Measurements from ENCODE around the gene GCK. TPM values are rescaled to one million over a fixed set of nuclear protein-coding genes. Genes with fewer than 3 reads are reported as not detected.
"Not testable (repeated sequence)": the region's sequence is repeated elsewhere in the genome, so short reads cannot be mapped to it uniquely, and the experiment has no call there.

Gene GCK
- total RNA-seq, 2 donors from 2014 or later = 0.51 to 0.81 TPM

DNA sequence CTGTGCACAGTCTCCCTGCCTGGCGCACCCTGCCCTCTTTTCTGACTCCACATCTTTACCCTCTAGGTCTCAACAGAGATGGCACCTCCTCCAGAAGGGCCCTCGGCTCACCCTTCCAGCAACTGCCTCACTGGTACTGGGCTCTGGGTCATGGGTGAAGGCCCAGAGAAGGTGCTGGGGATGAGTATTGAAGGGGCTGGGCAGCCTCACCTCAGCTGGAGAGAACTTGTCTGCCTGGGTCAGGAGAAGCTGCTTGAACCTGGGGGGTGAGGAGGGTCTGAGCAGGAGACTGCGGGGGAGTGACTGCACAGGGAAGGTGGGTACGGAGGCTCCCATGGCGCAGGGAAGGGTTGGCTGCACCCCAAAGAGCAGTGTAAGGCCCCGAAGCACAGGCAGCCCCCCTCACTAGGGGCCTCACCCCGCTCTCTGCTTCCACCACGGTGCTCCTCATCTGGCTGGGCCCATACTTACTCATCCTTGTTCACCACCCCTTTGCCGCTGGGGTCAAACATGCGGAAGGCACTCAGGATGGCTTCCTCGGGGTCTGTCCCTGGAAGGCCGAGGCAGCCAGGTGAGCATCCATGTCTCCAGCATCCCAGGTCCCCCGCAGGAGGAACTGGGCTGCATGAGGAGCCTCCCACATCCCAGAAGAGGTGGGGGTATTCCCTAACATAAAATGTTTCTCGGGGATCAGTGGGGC, 49.8 kb downstream of the GCK start:
- intact Hi-C loops (cut with DNase I) = loop anchor here in 1 of 2 donors (10.0 kb wide), 1 partner anchor 1635 kb away; no protein-coding TSS in a partner anchor
- DNase-seq (ENCODE audit: low spot score) = peak; percentile 43

DNA sequence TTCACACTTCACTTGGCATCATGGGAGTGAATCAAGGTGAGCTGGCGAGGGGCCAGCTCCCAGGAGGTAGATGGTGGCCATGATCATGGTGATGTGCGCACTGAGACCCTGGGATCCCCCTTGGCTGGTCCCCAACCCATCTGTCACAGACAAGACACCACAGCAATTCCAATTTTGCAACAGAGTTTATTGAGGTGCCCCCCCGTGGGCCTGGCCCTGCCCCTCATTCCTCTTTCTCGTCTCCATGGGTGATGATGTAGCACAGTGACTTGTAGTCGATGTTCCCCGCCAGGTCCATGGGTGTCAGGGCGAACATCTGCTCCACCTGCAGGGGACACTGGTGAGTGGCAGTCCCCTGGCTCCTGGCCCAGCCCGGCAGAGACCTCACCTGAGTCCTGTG, 50.5 kb downstream of the GCK start:
- no peak for DNase-seq (ENCODE audit: low spot score)
- intact Hi-C loops (cut with DNase I) = no loop called here

GRCh38 chr7:44136731-44137130, 52.5 kb downstream of the GCK start:
- no peak for DNase-seq (ENCODE audit: low spot score)
- intact Hi-C loops (cut with DNase I) = no loop called here

GRCh38 chr7:44134943-44135628, 54.2 kb downstream of the GCK start:
- intact Hi-C loops (cut with DNase I) = no loop called here
- no peak for DNase-seq (ENCODE audit: low spot score)

DNA sequence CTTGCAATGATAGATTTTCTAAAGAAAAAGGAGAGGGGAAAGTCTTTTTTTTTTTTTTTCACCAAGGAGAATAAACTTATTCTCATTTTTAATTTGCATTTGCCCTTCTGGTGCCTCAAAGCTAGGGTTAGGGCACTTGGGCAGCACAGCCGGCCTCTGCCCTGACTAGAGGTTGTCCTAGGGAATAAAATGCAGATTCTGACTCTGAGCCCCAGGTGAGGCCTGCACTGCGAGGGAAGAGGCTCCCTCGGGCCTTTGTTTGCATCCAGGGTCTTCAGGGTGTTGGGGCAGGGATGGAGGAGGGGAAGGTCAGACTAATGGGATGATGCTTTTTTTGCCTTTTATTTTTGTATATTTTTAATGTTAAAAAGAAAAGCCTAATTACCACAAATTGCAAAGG, 55.9 kb downstream of the GCK start:
- no peak for DNase-seq (ENCODE audit: low spot score)
- intact Hi-C loops (cut with DNase I) = no loop called here

DNA sequence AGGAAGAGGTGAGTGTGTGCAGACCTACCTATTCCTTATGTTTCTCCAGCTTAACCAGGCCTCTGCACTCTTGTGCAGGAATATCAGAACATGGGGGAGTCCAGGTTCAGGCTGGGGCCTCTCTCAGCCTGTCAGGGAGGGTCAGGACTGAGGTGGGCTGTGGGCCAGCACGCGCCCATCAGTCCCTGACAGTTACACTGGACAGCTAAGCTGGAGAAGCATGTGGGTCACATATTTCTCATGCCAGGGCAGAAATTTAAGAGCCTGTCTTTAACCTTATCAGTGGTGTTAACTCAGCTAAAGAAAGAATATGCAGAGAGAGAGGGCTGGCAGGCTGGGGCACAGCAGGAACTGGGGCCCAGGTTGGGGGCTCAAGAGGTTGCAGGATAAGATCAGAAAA, 57.2 kb downstream of the GCK start:
- DNase-seq (ENCODE audit: low spot score) = no peak
- intact Hi-C loops (cut with DNase I) = no loop called here

DNA sequence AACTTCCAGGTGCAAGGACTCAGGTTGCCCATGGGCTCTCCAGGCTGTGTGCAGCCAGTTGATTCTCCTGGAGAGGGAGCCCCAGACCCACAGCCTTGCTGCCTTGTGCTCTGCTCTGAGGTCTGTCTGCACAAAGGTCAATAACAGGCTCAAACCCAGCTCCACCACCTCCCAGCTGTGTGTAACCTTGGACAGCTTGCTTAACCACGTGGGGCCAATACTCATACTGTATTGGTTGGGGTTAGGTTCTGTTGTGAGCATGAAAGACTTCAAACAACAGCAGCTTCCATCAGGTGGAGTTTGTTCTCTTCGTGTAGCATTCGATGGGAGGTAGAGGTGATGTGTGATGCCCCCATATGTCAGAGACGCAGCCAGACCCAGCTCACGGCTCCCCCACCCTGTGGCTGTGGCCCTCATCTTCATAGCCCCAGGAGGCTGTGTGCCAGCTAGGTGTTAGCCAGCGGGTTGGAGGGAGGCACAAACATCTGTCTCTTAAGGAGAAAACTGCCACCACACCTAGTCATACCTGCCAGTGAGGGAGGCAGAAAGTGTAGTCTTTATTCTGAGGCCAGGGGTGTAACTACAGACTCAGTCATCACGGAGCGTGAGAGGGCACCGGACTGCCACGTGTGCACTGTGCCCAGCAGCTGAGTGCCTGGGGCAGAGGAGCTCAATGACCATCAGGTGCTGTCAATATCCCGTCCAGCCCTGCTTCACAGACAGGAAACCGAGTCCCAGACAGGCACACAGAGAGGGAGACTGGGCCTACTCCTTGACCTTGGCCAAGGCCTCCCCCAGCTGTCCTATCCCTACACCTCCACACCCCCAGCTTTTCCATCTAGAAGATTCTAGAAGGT, 57.8 kb downstream of the GCK start:
- intact Hi-C loops (cut with DNase I) = no loop called here
- no peak for DNase-seq (ENCODE audit: low spot score)

DNA sequence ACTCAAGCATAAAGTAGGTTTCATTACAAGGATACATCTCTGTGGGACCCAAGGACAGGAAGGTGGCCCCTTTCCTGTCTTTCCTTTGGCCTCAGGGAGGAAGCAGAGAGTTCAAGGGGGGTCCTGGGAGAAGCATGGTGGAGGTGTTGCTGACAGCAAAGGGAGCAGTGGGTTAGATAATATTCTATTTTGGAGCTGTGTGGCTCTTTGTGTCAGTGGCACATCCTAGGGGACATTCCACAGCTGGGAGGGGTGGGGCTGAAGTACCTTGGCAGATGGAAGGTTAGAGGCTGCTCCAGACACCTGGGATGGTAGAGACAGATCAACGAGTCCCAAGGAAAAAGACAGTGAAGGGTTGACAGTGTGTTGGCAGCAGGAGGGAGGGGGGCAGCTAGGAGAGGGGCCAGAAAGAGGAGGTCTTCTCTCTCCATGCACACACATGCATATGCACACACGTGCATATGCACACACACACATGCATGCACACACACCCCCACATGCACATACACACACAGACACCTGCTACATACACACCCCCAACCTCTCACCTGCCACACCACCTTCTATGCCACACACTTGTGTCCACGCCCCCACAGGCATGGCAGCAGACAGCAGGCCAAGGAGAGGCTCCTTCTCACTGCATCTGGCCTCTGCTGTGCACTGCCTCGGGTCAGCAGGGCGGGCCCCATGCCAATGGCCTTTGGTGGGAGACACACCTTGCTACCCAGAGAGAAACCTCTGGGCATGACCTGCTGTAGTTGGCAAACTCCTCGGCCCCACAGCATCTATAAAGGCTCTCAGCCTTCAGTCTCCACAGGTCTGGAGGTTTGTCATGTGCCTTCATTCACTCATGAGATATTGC, 60.3 kb downstream of the GCK start:
- intact Hi-C loops (cut with DNase I) = loop anchor here in 1 of 2 donors (5.0 kb wide), 1 partner anchor 62 kb away; the partner anchor contains the start of gene PGAM2
- no peak for DNase-seq (ENCODE audit: low spot score)

GRCh38 chr7:44127161-44127560, 62.1 kb downstream of the GCK start:
- intact Hi-C loops (cut with DNase I) = loop anchor here in 1 of 2 donors (5.0 kb wide), 1 partner anchor 60 kb away; the partner anchor contains the start of gene PGAM2
- DNase-seq (ENCODE audit: low spot score) = no peak

GRCh38 chr7:44126574-44126973, 62.7 kb downstream of the GCK start:
- not testable (repeated sequence) for DNase-seq (ENCODE audit: low spot score)
- intact Hi-C loops (cut with DNase I) = loop anchor here in 1 of 2 donors (5.0 kb wide), 1 partner anchor 59 kb away; the partner anchor contains the start of gene PGAM2

GRCh38 chr7:44124822-44125202, 64.4 kb downstream of the GCK start:
- intact Hi-C loops (cut with DNase I) = loop anchor here in 1 of 2 donors (5.0 kb wide), 1 partner anchor 58 kb away; the partner anchor contains the start of gene PGAM2
- no peak for DNase-seq (ENCODE audit: low spot score)

DNA sequence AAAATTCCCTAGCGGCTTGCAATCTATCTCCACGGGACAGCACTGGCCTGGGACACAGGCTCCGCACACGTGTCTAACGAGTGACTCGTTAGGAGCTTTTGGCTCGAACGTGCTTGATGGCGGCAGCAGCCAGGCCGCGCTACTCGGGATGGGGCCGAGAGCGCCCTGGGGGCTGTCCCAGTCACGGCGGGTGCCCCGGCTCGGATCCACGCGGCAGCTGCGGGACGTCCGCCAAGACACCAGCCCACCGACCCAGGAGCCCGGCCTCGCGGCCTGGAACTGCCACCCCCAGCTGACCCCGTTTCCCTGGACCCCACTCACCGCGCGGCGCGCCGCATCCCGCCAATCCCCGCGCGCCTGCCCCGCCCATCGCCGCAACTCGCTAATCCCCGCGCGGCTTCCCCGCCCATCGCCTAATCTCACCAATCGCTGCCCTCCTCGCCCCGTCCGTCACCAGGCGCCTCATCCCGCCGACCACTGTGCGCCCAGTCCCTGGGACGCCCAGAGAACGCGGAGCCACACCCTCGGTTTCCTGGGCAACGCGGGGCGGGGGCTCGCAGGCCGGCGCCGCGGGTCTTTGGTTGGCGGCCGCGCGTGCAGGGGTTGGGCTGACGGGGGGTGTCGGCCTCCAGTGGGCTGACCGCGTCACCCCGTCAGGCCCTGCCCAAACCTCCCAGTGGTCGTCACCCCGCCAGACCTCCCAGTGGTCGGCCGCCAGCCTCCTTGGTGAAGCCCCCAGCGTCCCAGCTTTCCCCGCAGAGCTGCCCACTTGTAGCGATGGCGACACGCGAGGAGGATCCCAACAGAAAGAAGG, 65.8 kb downstream of the GCK start, which contains the start of gene POLD2:
Gene POLD2, minus strand, starts transcription at position 359 of the 814 bp plus-strand sequence. CDS start 1,495 bp downstream, outside the sequence.
- intact Hi-C loops (cut with DNase I) = no loop called here
- DNase-seq (ENCODE audit: low spot score) = peak; percentile 99

DNA sequence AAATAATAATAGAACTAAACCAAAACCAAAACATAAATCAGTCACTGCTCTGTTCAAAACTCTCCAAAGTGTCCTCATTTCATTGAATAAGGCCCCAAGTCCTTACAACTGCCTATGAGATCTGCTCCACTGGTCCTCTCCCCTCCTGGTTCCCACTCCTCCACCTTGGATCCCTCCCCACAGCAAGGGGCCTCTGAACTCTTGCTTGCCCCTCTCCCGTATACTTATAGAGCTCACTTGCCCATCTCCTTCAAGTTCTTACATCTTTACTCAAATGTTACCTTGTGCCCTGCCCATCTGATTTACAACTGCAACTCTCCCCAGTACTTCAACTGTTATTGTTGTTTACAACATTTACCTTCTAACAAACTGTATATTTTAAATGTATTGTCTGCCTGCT, 66.7 kb downstream of the GCK start:
- no peak for DNase-seq (ENCODE audit: low spot score)
- intact Hi-C loops (cut with DNase I) = no loop called here

GRCh38 chr7:44121761-44122420, 67.3 kb downstream of the GCK start:
- intact Hi-C loops (cut with DNase I) = no loop called here
- no peak for DNase-seq (ENCODE audit: low spot score)

- intact Hi-C loops (cut with DNase I) = no loop called here
Measured at GRCh38 chr7:44120395-44120794, 68.8 kb downstream of the GCK start.

DNA sequence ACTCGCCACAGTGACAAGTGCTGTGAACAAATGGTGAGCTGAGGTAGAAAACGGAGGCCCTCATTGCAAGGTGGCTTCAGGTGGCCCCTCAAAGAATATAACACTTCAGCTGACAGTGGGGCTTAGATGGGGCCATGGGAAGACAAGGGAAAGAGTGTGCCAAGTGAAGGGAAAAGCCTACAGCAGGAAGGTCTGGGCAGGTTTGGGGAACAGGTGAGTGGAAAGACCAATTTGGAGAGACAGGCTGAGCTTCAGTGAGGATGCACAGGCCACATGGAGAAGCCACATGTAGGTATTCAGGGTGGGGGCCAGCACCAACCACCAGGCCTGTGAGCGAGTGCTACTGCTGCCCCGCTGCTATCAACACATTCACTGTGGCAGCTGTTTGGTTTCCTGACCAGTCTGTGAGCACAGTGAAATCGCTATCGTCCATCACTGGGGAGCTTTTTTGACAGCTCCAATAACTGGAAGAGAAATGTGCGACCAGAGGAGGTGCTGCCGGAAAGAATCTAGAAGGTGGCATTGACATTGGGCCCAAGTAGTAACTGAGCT, 69.3 kb downstream of the GCK start:
- intact Hi-C loops (cut with DNase I) = no loop called here
- DNase-seq (ENCODE audit: low spot score) = no peak

More at GRCh38 chr7:44120395-44120794, 68.8 kb downstream of the GCK start:
- DNase-seq (ENCODE audit: low spot score) = no peak

GRCh38 chr7:44117801-44118429, 71.3 kb downstream of the GCK start:
- intact Hi-C loops (cut with DNase I) = no loop called here
- DNase-seq (ENCODE audit: low spot score) = no peak

All from posterior vena cava (tissue), 2 donors.